DOHH2 (cell line): Measurements from ENCODE around the gene DOCK11.

Source experiments
- EZH2phosphoT487 ChIP-seq: fragments of 200-600 bp; sonication (generic); IDR thresholded peaks from 2 replicates; pipeline ENCODE4 v1.6.1; 2017; ENCODE audit warnings: borderline replicate concordance, mild to moderate bottlenecking, antibody characterized with exemption, low read length, moderate library complexity, mixed read lengths
- TF ChIP-seq, protein P1 (sequence below): fragments of 200-600 bp; sonication (generic); IDR thresholded peaks from one replicate; pipeline ENCODE4 v1.5.1; 2014; ENCODE audit warnings: antibody characterized with exemption, mild to moderate bottlenecking, low read depth, low read length; ENCODE audit not compliant: poor library complexity, severe bottlenecking

DNA sequence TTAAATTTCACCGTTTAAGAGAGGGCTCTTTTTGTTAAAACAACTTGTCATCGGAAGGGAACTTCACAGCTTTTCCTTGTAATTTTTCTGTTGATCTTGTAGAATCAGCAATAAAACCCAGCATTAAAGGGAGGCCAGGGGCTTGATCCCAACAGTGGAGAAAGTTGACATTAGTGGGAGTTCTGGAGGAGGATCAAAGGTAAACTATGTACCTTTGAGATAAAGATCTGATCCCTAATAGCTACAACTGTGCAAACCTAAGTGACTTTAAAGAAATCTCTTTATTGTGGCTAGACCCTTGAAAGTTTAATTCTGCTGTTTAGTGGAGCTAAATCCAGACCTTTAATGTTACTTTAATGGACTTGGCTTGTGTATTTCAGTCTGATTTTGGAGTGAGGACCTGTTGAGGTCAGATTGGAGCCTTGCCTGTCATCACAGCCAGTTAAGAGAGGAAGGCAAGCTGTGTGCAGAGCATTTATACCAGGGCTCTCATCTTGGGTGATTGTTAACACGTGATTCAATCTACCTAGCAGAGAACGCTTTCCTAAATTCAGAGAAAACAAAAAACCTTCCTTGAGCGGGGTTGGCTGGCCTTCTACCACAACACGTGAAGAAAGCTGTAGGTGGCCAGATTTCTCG lies 1.7 kb downstream of the DOCK11 start:
- TF ChIP-seq, protein P1, sequence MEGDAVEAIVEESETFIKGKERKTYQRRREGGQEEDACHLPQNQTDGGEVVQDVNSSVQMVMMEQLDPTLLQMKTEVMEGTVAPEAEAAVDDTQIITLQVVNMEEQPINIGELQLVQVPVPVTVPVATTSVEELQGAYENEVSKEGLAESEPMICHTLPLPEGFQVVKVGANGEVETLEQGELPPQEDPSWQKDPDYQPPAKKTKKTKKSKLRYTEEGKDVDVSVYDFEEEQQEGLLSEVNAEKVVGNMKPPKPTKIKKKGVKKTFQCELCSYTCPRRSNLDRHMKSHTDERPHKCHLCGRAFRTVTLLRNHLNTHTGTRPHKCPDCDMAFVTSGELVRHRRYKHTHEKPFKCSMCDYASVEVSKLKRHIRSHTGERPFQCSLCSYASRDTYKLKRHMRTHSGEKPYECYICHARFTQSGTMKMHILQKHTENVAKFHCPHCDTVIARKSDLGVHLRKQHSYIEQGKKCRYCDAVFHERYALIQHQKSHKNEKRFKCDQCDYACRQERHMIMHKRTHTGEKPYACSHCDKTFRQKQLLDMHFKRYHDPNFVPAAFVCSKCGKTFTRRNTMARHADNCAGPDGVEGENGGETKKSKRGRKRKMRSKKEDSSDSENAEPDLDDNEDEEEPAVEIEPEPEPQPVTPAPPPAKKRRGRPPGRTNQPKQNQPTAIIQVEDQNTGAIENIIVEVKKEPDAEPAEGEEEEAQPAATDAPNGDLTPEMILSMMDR, result no peak
- no peak for TF ChIP-seq EZH2phosphoT487
